Measurements from ENCODE around the gene IP6K1.

Gene IP6K1

DNA sequence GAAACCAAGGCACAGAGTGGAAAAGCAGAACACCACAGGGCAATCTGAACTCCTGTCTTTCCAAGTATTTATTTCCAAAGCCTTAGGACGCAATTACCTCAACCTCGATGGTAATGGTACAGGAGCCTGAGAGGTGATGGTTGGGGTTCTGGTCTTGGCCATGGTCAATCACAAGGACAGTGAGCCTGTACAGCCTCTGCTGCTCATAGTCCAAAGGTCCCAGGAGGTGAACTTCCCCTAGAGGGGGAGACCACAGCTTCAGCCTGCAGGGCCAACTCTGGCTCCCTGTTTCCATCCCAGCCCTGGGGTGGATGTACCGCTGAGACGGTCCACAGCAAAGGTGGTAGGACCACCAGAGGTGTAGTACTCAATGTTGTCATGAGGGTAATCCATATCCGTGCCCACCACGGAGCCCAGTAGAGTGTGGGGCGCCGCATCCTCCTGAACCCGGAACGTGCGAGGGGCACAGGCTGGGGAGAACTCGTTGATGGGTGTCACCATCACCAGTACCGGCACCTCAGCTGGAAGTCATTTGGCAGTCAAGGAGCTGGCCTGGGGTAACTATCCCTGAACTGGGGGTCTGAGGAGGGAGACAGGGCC, 7.2 kb upstream of the IP6K1 start:
- in situ Hi-C loops (cut with HindIII; ENCODE audit: low sequenced_read_pairs), result no loop called here
- DNase-seq (ENCODE audit: low read depth), result no peak

DNA sequence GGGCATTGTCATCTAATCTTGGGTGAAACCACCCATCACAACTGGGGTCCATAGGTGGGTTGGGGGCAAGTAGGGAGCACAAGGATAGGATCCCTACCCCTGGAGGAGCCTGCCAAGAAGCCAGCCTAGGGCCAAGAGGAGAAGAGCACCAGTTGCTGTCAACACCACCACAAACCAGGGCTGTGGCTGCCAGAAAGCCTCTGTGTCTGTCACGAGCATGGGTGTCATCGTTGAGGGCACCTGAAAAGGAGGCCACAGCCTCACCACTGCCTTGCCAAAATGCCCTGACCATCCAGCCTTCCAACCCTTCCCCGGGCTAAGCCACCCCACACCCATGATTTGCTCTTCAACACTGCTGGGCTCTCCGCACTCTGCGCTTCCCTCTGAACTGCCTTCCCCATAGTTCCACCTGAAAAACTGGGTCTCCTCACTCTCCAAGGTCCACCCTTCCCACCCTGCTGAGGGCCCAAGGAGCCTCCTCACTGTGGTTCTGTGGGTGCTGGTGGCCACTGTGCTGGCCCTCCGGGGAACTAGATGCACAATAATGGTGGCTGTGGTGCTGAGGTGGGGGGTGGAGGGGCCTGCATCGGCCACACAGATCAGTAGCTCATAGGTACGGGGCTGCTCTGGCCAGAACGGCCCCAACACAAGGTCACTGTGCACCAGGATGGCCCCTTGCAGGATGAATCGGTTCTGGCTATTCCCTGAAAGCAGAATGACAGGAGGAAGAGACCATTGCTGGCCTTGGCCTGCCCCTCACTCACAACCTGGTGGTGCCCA, 6.2 kb upstream of the IP6K1 start:
- TF ChIP-seq, protein P1, sequence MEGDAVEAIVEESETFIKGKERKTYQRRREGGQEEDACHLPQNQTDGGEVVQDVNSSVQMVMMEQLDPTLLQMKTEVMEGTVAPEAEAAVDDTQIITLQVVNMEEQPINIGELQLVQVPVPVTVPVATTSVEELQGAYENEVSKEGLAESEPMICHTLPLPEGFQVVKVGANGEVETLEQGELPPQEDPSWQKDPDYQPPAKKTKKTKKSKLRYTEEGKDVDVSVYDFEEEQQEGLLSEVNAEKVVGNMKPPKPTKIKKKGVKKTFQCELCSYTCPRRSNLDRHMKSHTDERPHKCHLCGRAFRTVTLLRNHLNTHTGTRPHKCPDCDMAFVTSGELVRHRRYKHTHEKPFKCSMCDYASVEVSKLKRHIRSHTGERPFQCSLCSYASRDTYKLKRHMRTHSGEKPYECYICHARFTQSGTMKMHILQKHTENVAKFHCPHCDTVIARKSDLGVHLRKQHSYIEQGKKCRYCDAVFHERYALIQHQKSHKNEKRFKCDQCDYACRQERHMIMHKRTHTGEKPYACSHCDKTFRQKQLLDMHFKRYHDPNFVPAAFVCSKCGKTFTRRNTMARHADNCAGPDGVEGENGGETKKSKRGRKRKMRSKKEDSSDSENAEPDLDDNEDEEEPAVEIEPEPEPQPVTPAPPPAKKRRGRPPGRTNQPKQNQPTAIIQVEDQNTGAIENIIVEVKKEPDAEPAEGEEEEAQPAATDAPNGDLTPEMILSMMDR (IDR thresholded peaks at IDR 0.05; ENCODE audit: low read depth, low read length, missing control alignments), result no peak
- in situ Hi-C loops (cut with HindIII; ENCODE audit: low sequenced_read_pairs), result no loop called here
- no peak overlapping the region for H3K4me3 ChIP-seq (ENCODE audit: low read depth, low read length)
- DNase-seq (ENCODE audit: low read depth), result no peak

More for the DNA sequence above, 7.2 kb upstream of the IP6K1 start:
- TF ChIP-seq, protein P1 (IDR thresholded peaks at IDR 0.05; ENCODE audit: low read depth, low read length, missing control alignments), result no peak
- H3K4me3 ChIP-seq (ENCODE audit: low read depth, low read length), result no peak overlapping the region

DNA sequence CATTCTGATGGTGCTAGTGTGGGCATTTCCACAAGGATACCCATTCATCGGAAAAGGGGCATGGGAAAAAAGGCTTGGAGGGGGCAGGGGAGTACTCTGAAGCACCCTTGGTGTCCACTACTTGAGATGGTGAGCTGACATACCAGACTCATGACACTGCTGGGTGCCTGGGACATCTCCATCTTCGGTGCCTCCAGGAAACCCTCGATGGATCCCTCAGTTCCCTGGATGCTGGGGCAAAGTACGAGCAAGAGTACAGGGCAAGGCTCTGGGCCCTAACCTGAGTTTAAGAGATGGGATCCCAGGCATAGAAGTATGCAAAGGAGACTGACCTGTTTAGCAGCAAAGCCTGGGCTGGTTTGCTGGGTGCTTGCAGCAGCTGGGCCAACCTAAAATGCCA, 5.2 kb upstream of the IP6K1 start:
- no peak for DNase-seq (ENCODE audit: low read depth)
- no peak overlapping the region for H3K4me3 ChIP-seq (ENCODE audit: low read depth, low read length)
- TF ChIP-seq, protein P1 (IDR thresholded peaks at IDR 0.05; ENCODE audit: low read depth, low read length, missing control alignments), result no peak
- in situ Hi-C loops (cut with HindIII; ENCODE audit: low sequenced_read_pairs), result no loop called here

DNA sequence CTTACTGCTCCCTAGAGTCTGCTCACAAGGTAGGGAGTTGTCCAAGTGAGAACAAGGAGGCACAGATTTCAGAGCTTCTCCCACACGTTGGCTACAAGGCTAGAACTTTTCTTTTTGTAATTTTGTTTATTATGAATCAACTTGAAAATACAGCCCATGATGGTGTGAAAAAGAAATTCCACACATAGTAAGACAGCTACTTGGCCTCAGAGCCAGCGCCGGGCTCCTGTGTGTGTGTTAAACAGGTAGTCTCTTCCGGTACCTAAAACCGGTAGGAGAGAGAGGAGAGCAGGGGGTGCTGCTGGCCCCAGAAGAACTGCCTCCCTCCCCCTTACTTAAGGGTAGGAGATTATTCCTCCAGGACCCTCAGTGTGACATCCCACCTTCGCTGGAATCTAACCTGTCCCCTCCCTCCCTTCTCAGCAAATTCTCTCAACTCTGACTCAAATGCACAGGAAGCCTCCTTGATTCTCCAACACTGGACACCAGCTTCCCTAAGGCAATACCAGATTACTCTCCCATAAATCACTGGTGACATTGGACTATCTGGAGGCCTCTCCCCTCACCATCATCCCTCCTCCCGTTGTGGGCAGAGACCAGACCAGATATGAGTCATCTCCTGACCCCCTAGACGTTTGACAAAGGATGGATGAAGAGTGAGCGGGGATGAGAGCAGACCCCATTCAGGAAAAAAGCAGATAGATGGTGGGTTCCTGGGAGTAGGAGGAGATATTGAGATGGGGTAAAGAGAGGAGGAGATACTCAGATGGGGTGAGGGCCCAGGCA, 4.5 kb upstream of the IP6K1 start:
- in situ Hi-C loops (cut with HindIII; ENCODE audit: low sequenced_read_pairs), result no loop called here
- DNase-seq (ENCODE audit: low read depth), result no peak
- TF ChIP-seq, protein P1 (IDR thresholded peaks at IDR 0.05; ENCODE audit: low read depth, low read length, missing control alignments), result no peak
- no peak overlapping the region for H3K4me3 ChIP-seq (ENCODE audit: low read depth, low read length)

DNA sequence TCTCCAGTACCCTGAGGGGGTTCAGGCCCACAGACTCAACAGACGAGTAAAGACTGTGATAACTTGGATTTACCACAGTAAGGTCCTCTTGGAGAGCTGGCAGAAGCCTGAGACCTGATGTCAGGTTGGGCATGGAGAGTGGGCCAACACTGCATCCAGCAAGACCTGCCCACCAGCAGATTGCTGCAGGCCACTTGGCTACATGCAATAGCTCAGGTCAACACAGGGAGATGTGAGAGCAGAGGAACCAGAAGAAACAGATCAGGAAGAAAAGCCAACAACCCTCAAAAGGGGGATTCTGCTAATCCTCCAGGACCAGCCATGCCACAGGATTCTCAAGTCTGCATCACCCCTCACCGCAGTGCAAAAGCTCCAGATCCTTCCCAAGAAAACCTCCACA, 1.7 kb upstream of the IP6K1 start:
- no peak overlapping the region for H3K4me3 ChIP-seq (ENCODE audit: low read depth, low read length)
- in situ Hi-C loops (cut with HindIII; ENCODE audit: low sequenced_read_pairs), result no loop called here
- TF ChIP-seq, protein P1 (IDR thresholded peaks at IDR 0.05; ENCODE audit: low read depth, low read length, missing control alignments), result no peak
- DNase-seq (ENCODE audit: low read depth), result no peak

DNA sequence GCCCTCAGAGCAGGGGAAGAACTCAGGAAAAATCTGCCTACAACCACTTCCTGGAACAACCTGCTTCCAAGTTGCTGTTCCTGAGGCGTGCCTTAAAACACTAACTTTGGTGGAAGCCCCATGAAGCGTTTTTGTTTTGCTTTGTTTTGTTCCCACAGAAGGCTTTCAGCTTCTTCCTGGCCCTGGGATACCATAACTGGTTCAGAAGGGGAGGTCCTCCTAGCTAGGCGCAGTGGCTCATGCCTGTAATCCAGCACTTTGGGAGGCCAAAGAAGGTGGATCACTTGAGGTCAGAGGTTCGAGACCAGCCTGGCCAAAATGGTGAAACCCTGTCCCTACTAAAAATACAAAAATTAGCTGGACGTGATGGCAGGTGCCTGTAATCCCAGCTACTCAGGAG, 1.2 kb upstream of the IP6K1 start:
- H3K4me3 ChIP-seq (ENCODE audit: low read depth, low read length), result no peak overlapping the region
- DNase-seq (ENCODE audit: low read depth), result no peak
- in situ Hi-C loops (cut with HindIII; ENCODE audit: low sequenced_read_pairs), result no loop called here
- TF ChIP-seq, protein P1 (IDR thresholded peaks at IDR 0.05; ENCODE audit: low read depth, low read length, missing control alignments), result no peak
